Endothelial cell of umbilical vein (primary cell): ENCODE data around the gene FRK. TPM values are rescaled to one million over a fixed set of nuclear protein-coding genes. Genes with fewer than 3 reads are reported as not detected.

Experiments used
- BruUV-seq: library from RNA; stranded (reverse); fragments of 400-500 nt; replicated peaks from 2 replicates; lab custom pipeline; 2021; lab: Mats Ljungman, UMichigan
- CTCF ChIA-PET: fragments of 300-600, 350-600 bp; sonication (Branson Sonifier 250); formaldehyde crosslinking; loops from one replicate; lab custom pipeline; 2021; ENCODE audit warnings: antibody characterized with exemption, inconsistent platforms; lab: Charles Lee
- POLR2A ChIA-PET: fragments of 300-600, 350-600 bp; sonication (Branson Sonifier 250); formaldehyde crosslinking; loops from one replicate; lab custom pipeline; 2021; ENCODE audit warnings: antibody characterized with exemption, inconsistent platforms; lab: Charles Lee
- DNase-seq: peaks from one replicate; pipeline ENCODE4 v3.0.0-alpha.2; 2011; ENCODE audit warnings: low read depth, low spot score
- FAIRE-seq: peaks from 2 replicates; lab custom pipeline; 2011; peaks lifted over from hg19 to GRCh38; lab: Jason Lieb, UNC
- H2AFZ ChIP-seq: 2 replicates; pipeline ENCODE4 v1.6.0; 2012; ENCODE audit warnings: low read depth, low read length, control low read depth, inconsistent platforms
- H3K27ac ChIP-seq: 2 replicates; pipeline ENCODE4 v1.5.1; 2011; ENCODE audit warnings: low read depth, mild to moderate bottlenecking, control low read depth, low read length, moderate library complexity; ENCODE audit not compliant: insufficient read depth
- H3K27me3 ChIP-seq, 2 experiments: 2 replicates each; pipeline versions ENCODE4 v1.6.0 to v1.6.1; 2011; ENCODE audit warnings: low read length in 2 of 2, mixed read lengths in 1 of 2; ENCODE audit not compliant: control insufficient read depth in 2 of 2, insufficient read depth in 2 of 2
- H3K36me3 ChIP-seq, 2 experiments: 2 replicates in 1 of 2; 3 replicates in 1 of 2; pipeline ENCODE4 v1.5.1; 2011; ENCODE audit warnings: low read length in 2 of 2, mild to moderate bottlenecking in 1 of 2, moderate library complexity in 1 of 2; ENCODE audit not compliant: control insufficient read depth in 2 of 2, insufficient read depth in 2 of 2; ENCODE audit errors: extremely low read depth in 1 of 2
- H3K4me1 ChIP-seq: 3 replicates; pipeline ENCODE4 v1.5.1; 2011; ENCODE audit warnings: mild to moderate bottlenecking, low read length; ENCODE audit not compliant: control insufficient read depth, insufficient read depth; ENCODE audit errors: extremely low read depth
- H3K4me2 ChIP-seq: 2 replicates; pipeline ENCODE4 v1.6.1; 2011; ENCODE audit warnings: low read length, control low read depth, mixed read lengths; ENCODE audit not compliant: insufficient read depth
- H3K4me3 ChIP-seq, 3 experiments: fragments of 200-600 bp in 1 of 3; sonication (generic), shearing (Covaris generic) in 1 of 3; replicated peaks in 1 of 3; 2 replicates each; pipeline ENCODE4 v1.5.1; 2011 to 2016; ENCODE audit warnings: control low read depth in 3 of 3, low read length in 3 of 3, mild to moderate bottlenecking in 2 of 3, inconsistent platforms in 1 of 3, low read depth in 1 of 3, moderate library complexity in 1 of 3; ENCODE audit not compliant: insufficient read depth in 1 of 3
- H3K79me2 ChIP-seq: 2 replicates; pipeline ENCODE4 v1.6.0; 2012; ENCODE audit warnings: low read length, inconsistent platforms; ENCODE audit not compliant: control insufficient read depth, insufficient read depth
- H3K9ac ChIP-seq: replicated peaks from 2 replicates; pipeline ENCODE3; 2011; ENCODE audit warnings: low read length, control low read depth; ENCODE audit not compliant: insufficient read depth; ENCODE audit errors: extremely low read depth
- H3K9me1 ChIP-seq: replicated peaks from 3 replicates; pipeline ENCODE4 v1.6.0; 2011; ENCODE audit warnings: mild to moderate bottlenecking, low read length; ENCODE audit not compliant: control insufficient read depth, insufficient read depth; ENCODE audit errors: extremely low read depth
- H3K9me3 ChIP-seq: replicated peaks from 2 replicates; pipeline ENCODE4 v1.5.1; 2012; ENCODE audit warnings: low read length, inconsistent platforms; ENCODE audit not compliant: control insufficient read depth, insufficient read depth
- H4K20me1 ChIP-seq: replicated peaks from 2 replicates; pipeline ENCODE3; 2011; ENCODE audit warnings: mild to moderate bottlenecking, low read length; ENCODE audit not compliant: control insufficient read depth, insufficient read depth; ENCODE audit errors: extremely low read depth
- EZH2 ChIP-seq: IDR thresholded peaks from 2 replicates; pipeline ENCODE4 v1.6.1; 2012; ENCODE audit warnings: borderline replicate concordance, low read depth, mild to moderate bottlenecking, moderate library complexity, low read length, inconsistent platforms; ENCODE audit not compliant: severe bottlenecking
- MYC ChIP-seq: IDR thresholded peaks from one replicate; pipeline ENCODE4 v1.6.1; 2011; ENCODE audit warnings: mild to moderate bottlenecking, low read depth, low read length
- dilution Hi-C: fragments of 300-500 bp; cut with MboI; formaldehyde crosslinking; loops from one replicate; pipeline ENCODE4 v1.15.0; 2019; ENCODE audit warnings: low sequenced_read_pairs; ENCODE audit not compliant: extremely low pct_ligation_motif_present
- intact Hi-C: fragments of 100-400 bp; cut with micrococcal nuclease; formaldehyde crosslinking; loops from one replicate; pipeline ENCODE4 v1.10.0; 2022
- polyA plus RNA-seq, 4 experiments: library from polyadenylated mRNA; depleted of rRNA in 3 of 4; stranded (reverse) in 3 of 4; unstranded in 1 of 4; fragments of >200 nt; gene quantifications; 2 replicates each; pipeline versions ENCODE4 v1.2.1 to v1.2.3, GENCODE V29; 2011 to 2012; ENCODE audit warnings: missing spikeins in 1 of 4
- total RNA-seq: library from RNA; stranded (reverse); gene quantifications from 2 replicates; pipeline ENCODE4 v1.2.3, GENCODE V29; 2021
- TF ChIP-seq, protein P1 (sequence below), 2 donors: IDR thresholded peaks; 1 replicate in 1 of 2; 2 replicates in 1 of 2; pipeline ENCODE4 v1.5.1; 2011; ENCODE audit warnings: low read length in 2 of 2, mild to moderate bottlenecking in 2 of 2, moderate library complexity in 2 of 2, control low read depth in 1 of 2, inconsistent platforms in 1 of 2, low read depth in 1 of 2; ENCODE audit not compliant: insufficient read depth in 1 of 2; ENCODE audit errors: extremely low read depth in 1 of 2

Gene FRK
- total and polyA plus RNA-seq, 2 donors (not counting 3 experiments of a cell fraction or from before 2014, with no cell fraction given): 0.01 TPM; not detected in 1

DNA sequence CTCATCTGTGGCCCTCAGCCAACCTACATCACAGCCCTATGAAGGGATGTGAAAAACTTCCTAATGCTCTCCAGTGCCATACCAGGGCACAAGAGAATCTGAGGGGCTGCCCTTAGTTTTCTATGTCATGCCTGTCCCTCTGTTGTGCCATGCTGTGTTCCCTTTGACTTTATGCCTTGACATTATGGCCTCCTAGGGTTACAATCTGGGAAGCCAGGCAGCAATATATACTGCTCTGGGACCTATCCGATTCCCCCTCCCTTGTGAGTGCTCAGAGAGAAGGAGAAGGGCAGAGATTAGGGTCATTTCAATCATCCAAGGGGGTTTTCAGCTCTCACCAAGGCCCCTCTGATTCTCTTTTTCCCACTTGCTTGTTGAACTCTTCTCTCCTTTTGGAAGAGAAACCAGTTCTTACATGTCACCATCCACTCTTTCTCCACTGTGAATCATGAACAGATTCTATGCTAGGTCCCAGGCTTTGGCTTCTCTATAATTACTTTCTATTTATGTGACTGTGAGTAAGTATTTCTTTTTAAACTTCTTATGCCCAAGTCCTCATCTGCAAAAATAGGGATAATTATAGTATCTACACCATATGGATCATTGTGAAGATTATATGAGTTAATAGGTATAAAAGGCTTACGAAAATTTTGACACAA is 14.2 kb upstream of the FRK start:
- FAIRE-seq (no peak), DNase-seq (no peak)
- Histone ChIP-seq H3K79me2 (no peaks in the 10 kb centered on the region), H3K27me3 (no peaks in the 10 kb centered on the region), H3K9me3 (no peaks in the 10 kb centered on the region), H3K9ac (no peak overlapping the region), H3K4me1 (no peaks in the 10 kb centered on the region), H3K4me2 (no peak overlapping the region), H3K9me1 (no peaks in the 10 kb centered on the region), H3K4me3 (no peak overlapping the region), H3K27ac (no peak overlapping the region), H3K36me3 (no peaks in the 10 kb centered on the region), H4K20me1 (no peaks in the 10 kb centered on the region), H2AFZ (no peak overlapping the region)
- CTCF ChIA-PET: interaction anchor here (1.1 to 1.4 kb wide), 3 partner anchors 12 to 64 kb away, joined by 3 to 10 read pairs (median 6); no protein-coding TSS in a partner anchor
- POLR2A ChIA-PET: no interaction called here
- no peak for TF ChIP-seq EZH2
- no peak for TF ChIP-seq MYC
- TF ChIP-seq, protein P1, sequence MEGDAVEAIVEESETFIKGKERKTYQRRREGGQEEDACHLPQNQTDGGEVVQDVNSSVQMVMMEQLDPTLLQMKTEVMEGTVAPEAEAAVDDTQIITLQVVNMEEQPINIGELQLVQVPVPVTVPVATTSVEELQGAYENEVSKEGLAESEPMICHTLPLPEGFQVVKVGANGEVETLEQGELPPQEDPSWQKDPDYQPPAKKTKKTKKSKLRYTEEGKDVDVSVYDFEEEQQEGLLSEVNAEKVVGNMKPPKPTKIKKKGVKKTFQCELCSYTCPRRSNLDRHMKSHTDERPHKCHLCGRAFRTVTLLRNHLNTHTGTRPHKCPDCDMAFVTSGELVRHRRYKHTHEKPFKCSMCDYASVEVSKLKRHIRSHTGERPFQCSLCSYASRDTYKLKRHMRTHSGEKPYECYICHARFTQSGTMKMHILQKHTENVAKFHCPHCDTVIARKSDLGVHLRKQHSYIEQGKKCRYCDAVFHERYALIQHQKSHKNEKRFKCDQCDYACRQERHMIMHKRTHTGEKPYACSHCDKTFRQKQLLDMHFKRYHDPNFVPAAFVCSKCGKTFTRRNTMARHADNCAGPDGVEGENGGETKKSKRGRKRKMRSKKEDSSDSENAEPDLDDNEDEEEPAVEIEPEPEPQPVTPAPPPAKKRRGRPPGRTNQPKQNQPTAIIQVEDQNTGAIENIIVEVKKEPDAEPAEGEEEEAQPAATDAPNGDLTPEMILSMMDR (IDR thresholded peaks at IDR 0.05; ENCODE audit: extremely low read depth in 1 of 2, insufficient read depth in 1 of 2, low read depth in 1 of 2, low read length in 2 of 2): no peak
- intact Hi-C loops: no loop called here
- dilution Hi-C loops: no loop called here
- BruUV-seq: no TSS peak
